Transverse colon (tissue), 3 donors: ENCODE measurements around the gene KIF1B.

Experiments
- POLR2A ChIP-seq: fragments of 450-650 bp; IDR thresholded peaks from one replicate; pipeline ENCODE4 v1.6.1; 2016; ENCODE audit warnings: antibody characterized with exemption, mild to moderate bottlenecking, moderate library complexity
- TF ChIP-seq, protein P1 (sequence below), 5 experiments: fragments of 200-600 bp in 3 of 5; fragments of 450-650 bp in 2 of 5; sonication (generic) in 3 of 5; IDR thresholded peaks; 1 replicate in 2 of 5; 2 replicates in 3 of 5; pipeline ENCODE4 v1.5.1; 2016 to 2017; ENCODE audit warnings: antibody characterized with exemption in 5 of 5, inconsistent platforms in 3 of 5, mild to moderate bottlenecking in 2 of 5, moderate library complexity in 1 of 5

- TF ChIP-seq, protein P1, sequence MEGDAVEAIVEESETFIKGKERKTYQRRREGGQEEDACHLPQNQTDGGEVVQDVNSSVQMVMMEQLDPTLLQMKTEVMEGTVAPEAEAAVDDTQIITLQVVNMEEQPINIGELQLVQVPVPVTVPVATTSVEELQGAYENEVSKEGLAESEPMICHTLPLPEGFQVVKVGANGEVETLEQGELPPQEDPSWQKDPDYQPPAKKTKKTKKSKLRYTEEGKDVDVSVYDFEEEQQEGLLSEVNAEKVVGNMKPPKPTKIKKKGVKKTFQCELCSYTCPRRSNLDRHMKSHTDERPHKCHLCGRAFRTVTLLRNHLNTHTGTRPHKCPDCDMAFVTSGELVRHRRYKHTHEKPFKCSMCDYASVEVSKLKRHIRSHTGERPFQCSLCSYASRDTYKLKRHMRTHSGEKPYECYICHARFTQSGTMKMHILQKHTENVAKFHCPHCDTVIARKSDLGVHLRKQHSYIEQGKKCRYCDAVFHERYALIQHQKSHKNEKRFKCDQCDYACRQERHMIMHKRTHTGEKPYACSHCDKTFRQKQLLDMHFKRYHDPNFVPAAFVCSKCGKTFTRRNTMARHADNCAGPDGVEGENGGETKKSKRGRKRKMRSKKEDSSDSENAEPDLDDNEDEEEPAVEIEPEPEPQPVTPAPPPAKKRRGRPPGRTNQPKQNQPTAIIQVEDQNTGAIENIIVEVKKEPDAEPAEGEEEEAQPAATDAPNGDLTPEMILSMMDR (IDR thresholded peaks at IDR 0.05), result no peak
- no peak for TF ChIP-seq POLR2A
Measured at GRCh38 chr1:10207810-10208209, 2.6 kb upstream of the KIF1B start.
